Kidney epithelial cell (primary cell): ENCODE data around the gene YARS1. TPM values are rescaled to one million over a fixed set of nuclear protein-coding genes. Genes with fewer than 3 reads are reported as not detected.

Experiments
- DNase-seq: peaks from one replicate; pipeline ENCODE4 v3.0.0-alpha.2; 2010; ENCODE audit warnings: low read depth
- H3K27me3 ChIP-seq: 2 replicates; pipeline ENCODE4 v1.6.0; 2011; ENCODE audit warnings: low read length; ENCODE audit not compliant: control insufficient read depth, insufficient read depth
- H3K36me3 ChIP-seq: 2 replicates; pipeline ENCODE4 v1.5.1; 2011; ENCODE audit warnings: low read length; ENCODE audit not compliant: control insufficient read depth, insufficient read depth
- H3K4me3 ChIP-seq: 2 replicates; pipeline ENCODE4 v1.5.1; 2011; ENCODE audit warnings: low read depth, mild to moderate bottlenecking, control low read depth, low read length
- CTCF ChIP-seq: IDR thresholded peaks from 2 replicates; pipeline ENCODE4 v1.5.1; 2011; ENCODE audit warnings: mild to moderate bottlenecking, moderate library complexity, low read length, control low read depth, inconsistent platforms; ENCODE audit not compliant: insufficient read depth, poor library complexity, severe bottlenecking
- total RNA-seq: library from RNA; depleted of rRNA; stranded (reverse); fragments of >200 nt; gene quantifications from 2 replicates; pipeline ENCODE4 v1.2.3, GENCODE V29; 2015

YARS1 gene
- total RNA-seq, 1 donor from 2014 or later = 167 TPM

GRCh38 chr1:32742956-32743355, 74.2 kb downstream of the YARS1 start:
- H3K4me3 ChIP-seq = peak overlapping the region; percentile 84
- no peaks in the 10 kb centered on the region for H3K27me3 ChIP-seq
- DNase-seq = no peak
- TF ChIP-seq CTCF = no peak
- H3K36me3 ChIP-seq = no peaks in the 10 kb centered on the region

GRCh38 chr1:32742199-32742947, 74.8 kb downstream of the YARS1 start:
- no peak for TF ChIP-seq CTCF
- DNase-seq = no peak
- H3K27me3 ChIP-seq = no peaks in the 10 kb centered on the region
- peak overlapping the region; percentile 84 for H3K4me3 ChIP-seq
- no peaks in the 10 kb centered on the region for H3K36me3 ChIP-seq

DNA sequence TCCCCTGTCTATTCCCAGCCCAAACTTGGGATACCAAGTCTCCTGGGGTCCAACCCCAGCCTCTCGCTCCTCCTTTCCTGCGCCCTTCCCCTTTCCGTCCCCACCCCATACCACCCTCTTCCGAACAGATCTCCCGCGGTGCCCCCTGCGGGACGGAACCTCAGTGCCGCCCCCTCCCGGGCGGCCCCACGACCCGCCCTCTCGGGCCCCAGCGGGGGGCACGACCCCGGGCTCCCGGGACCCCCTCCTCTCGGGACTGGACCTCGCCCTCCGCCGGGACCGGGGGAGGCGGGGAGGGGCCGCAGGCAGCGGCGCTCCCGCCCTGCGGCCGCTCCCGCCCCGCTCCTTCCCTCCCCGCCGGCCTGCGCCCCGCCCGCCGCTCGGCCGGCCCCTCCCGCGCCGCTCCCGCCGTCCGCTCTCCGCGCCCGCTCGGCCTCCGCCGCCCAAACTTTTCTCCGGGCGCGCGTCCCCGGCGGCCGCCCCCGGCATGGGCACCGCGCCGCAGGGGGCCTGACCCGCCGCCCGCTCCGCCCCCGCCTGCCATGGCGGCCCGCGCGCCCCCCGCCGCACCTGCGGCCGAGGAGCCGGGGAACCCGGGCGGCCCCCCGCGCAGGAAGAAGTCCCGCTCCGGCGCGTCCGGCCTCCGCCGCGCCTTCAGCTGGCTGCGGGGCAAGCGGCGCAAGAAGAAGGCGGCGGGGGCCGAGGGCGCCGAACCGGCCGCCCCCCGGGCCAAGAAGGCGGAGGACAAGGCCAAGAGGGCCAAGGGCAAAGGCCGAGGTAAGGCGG, 75.6 kb downstream of the YARS1 start:
- no peak for DNase-seq
- Histone ChIP-seq H3K36me3 (no peaks in the 10 kb centered on the region), H3K4me3 (peak overlapping the region; percentile 84), H3K27me3 (no peaks in the 10 kb centered on the region)
- TF ChIP-seq CTCF = peak; percentile 42

DNA sequence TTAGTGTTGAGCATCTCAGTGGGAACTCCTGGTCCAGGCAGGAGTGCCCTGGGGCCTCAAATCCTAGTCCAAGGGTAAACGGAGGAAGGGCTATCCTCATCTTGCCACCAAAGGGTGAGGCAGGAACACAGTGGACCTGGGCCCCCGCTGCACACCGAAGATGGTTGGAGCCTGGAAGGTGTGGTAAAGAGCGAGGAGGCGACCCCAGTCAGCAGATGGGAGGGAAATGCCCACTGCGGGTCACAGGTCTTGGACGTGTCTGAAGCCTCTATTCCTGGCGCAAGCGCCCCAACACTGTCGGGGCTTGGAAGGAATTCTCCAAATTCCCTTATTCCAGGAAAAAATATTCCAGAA, 76.1 kb downstream of the YARS1 start:
- Histone ChIP-seq H3K36me3 (no peaks in the 10 kb centered on the region), H3K27me3 (no peaks in the 10 kb centered on the region), H3K4me3 (peak overlapping the region; percentile 84)
- TF ChIP-seq CTCF = no peak
- no peak for DNase-seq

DNA sequence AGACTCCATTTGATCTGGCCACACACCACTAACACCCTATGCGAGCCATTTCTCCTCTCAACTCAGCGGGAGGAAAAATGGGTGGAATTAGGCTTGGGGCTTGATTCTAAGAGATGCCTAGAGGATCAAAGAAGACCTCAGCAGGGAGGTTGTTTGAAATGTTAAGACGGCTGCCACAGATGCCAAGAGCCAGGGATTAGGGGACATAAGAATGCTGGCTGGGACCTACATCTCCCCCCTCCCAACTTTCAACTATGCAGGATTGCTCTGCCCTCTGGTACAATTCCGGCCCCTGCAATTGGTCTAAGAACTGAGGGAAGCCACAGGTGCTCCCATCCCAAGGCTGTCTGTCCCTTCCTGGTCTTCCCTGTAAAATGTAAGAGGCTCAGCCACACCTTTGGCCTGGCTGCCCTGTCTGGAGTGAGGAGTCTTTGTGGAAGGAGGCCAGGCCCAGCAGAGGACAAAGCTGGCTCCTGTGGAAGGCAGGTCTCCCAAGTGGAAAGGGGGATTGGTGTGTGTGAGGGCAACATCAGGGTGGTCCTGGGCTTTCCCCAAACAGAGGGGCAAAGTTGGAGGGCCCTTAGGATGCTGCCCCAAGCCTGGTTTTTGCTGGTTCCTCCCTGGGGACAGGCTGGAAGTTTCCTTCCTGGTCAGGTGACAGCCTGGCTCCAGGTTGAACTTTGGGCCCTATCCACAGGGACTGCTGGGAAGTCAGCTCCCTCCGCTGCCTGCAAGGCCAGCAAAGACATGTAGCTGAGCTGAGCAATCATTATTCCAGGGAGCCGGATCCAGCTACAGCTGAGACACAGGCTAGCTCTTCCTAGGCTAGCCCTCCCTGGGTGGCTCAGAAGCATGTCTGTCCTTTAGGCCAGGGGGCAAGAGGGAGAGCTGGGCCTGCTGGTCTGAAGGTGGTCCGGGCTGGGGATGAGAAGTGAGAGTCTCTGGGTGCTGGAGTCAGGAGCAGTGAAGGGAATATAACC, 80.1 kb downstream of the YARS1 start:
- no peak for DNase-seq
- Histone ChIP-seq H3K4me3 (no peak overlapping the region), H3K27me3 (no peaks in the 10 kb centered on the region), H3K36me3 (no peaks in the 10 kb centered on the region)
- TF ChIP-seq CTCF = no peak
